ENCODE results near the gene ANKLE2. TPM values are rescaled to one million over a fixed set of nuclear protein-coding genes. Genes with fewer than 3 reads are reported as not detected.

The ANKLE2 gene
- total and polyA plus RNA-seq, 5 donors from 2014 or later, result 20.5 to 91.6 (median 25.8) TPM

- no peak for ATAC-seq (ENCODE audit: low read depth in 2 of 2)
- Histone ChIP-seq H3K36me3 (ENCODE audit: control insufficient read depth, insufficient read depth, low read length) (peaks cover 87% of the 10 kb centered on the region), H3K4me1 (ENCODE audit: control insufficient read depth, insufficient read depth, low read length, poor library complexity, severe bottlenecking) (no peaks in the 10 kb centered on the region), H3K27ac (ENCODE audit: insufficient read depth, low read length, poor library complexity, severe bottlenecking) (no peak overlapping the region), H3K4me3 (ENCODE audit: low read depth, low read length) (no peak overlapping the region), H3K27me3 (ENCODE audit: control insufficient read depth, insufficient read depth, low read length) (no peaks in the 10 kb centered on the region), H3K9me3 (ENCODE audit: control insufficient read depth in 2 of 2, low read length in 2 of 2) (no peaks in the 10 kb centered on the region)
- no peak overlapping the region for H3K27ac Mint-ChIP-seq
- no peaks in the 10 kb centered on the region for H3K9me3 Mint-ChIP-seq
- H3K4me1 Mint-ChIP-seq, result peaks cover 0 to 12% (median 4%) of the 10 kb centered on the region in 4 donors
- H3K4me3 Mint-ChIP-seq, result no peak overlapping the region
- no peaks in the 10 kb centered on the region for H3K27me3 Mint-ChIP-seq
- no peak for DNase-seq
- peaks cover 44% of the 10 kb centered on the region for H3K36me3 Mint-ChIP-seq
Measured at GRCh38 chr12:132740652-132741051, 21.0 kb downstream of the ANKLE2 start.

GRCh38 chr12:132740313-132740646, 21.4 kb downstream of the ANKLE2 start:
- Mint-ChIP-seq H3K4me1 (peaks cover 0 to 12% (median 4%) of the 10 kb centered on the region in 4 donors), H3K27ac (no peak overlapping the region), H3K9me3 (no peaks in the 10 kb centered on the region), H3K36me3 (peaks cover 44% of the 10 kb centered on the region), H3K27me3 (no peaks in the 10 kb centered on the region), H3K4me3 (no peak overlapping the region)
- Histone ChIP-seq H3K27me3 (ENCODE audit: control insufficient read depth, insufficient read depth, low read length) (no peaks in the 10 kb centered on the region), H3K36me3 (ENCODE audit: control insufficient read depth, insufficient read depth, low read length) (peaks cover 87% of the 10 kb centered on the region), H3K9me3 (ENCODE audit: control insufficient read depth in 2 of 2, low read length in 2 of 2) (no peaks in the 10 kb centered on the region), H3K4me1 (ENCODE audit: control insufficient read depth, insufficient read depth, low read length, poor library complexity, severe bottlenecking) (no peaks in the 10 kb centered on the region), H3K4me3 (ENCODE audit: low read depth, low read length) (no peak overlapping the region), H3K27ac (ENCODE audit: insufficient read depth, low read length, poor library complexity, severe bottlenecking) (no peak overlapping the region)
- DNase-seq (no peak), ATAC-seq (ENCODE audit: low read depth in 2 of 2) (no peak)

- Histone ChIP-seq H3K27me3 (ENCODE audit: control insufficient read depth, insufficient read depth, low read length) (no peaks in the 10 kb centered on the region), H3K4me1 (ENCODE audit: control insufficient read depth, insufficient read depth, low read length, poor library complexity, severe bottlenecking) (no peaks in the 10 kb centered on the region), H3K9me3 (ENCODE audit: control insufficient read depth in 2 of 2, low read length in 2 of 2) (no peaks in the 10 kb centered on the region), H3K36me3 (ENCODE audit: control insufficient read depth, insufficient read depth, low read length) (peaks cover 87% of the 10 kb centered on the region), H3K27ac (ENCODE audit: insufficient read depth, low read length, poor library complexity, severe bottlenecking) (no peak overlapping the region), H3K4me3 (ENCODE audit: low read depth, low read length) (no peak overlapping the region)
- no peaks in the 10 kb centered on the region for H3K27me3 Mint-ChIP-seq
- H3K9me3 Mint-ChIP-seq, result no peaks in the 10 kb centered on the region
- DNase-seq, result no peak
- no peak for ATAC-seq (ENCODE audit: low read depth in 2 of 2)
- H3K27ac Mint-ChIP-seq, result no peak overlapping the region
- no peak overlapping the region for H3K4me3 Mint-ChIP-seq
- peaks cover 0 to 12% (median 4%) of the 10 kb centered on the region in 4 donors for H3K4me1 Mint-ChIP-seq
- H3K36me3 Mint-ChIP-seq, result peaks cover 44% of the 10 kb centered on the region
Measured at GRCh38 chr12:132739600-132740312, 21.9 kb downstream of the ANKLE2 start.

GRCh38 chr12:132736913-132737312, 24.7 kb downstream of the ANKLE2 start:
- peaks cover 43% of the 10 kb centered on the region for H3K36me3 Mint-ChIP-seq
- no peak overlapping the region for H3K27ac Mint-ChIP-seq

GRCh38 chr12:132736378-132736777, 25.3 kb downstream of the ANKLE2 start:
- Histone ChIP-seq H3K27me3 (ENCODE audit: control insufficient read depth, insufficient read depth, low read length) (no peaks in the 10 kb centered on the region), H3K4me3 (ENCODE audit: low read depth, low read length) (no peak overlapping the region), H3K4me1 (ENCODE audit: control insufficient read depth, insufficient read depth, low read length, poor library complexity, severe bottlenecking) (no peaks in the 10 kb centered on the region), H3K9me3 (ENCODE audit: control insufficient read depth in 2 of 2, low read length in 2 of 2) (no peaks in the 10 kb centered on the region), H3K36me3 (ENCODE audit: control insufficient read depth, insufficient read depth, low read length) (peaks cover 91% of the 10 kb centered on the region), H3K27ac (ENCODE audit: insufficient read depth, low read length, poor library complexity, severe bottlenecking) (no peak overlapping the region)
- no peaks in the 10 kb centered on the region for H3K4me1 Mint-ChIP-seq
- peaks cover 45% of the 10 kb centered on the region for H3K36me3 Mint-ChIP-seq
- H3K27ac Mint-ChIP-seq, result no peak overlapping the region
- DNase-seq, result no peak
- ATAC-seq (ENCODE audit: low read depth in 2 of 2), result no peak
- H3K4me3 Mint-ChIP-seq, result no peak overlapping the region
- H3K9me3 Mint-ChIP-seq, result no peaks in the 10 kb centered on the region
- H3K27me3 Mint-ChIP-seq, result no peaks in the 10 kb centered on the region

More at GRCh38 chr12:132736913-132737312, 24.7 kb downstream of the ANKLE2 start:
- Histone ChIP-seq H3K9me3 (ENCODE audit: control insufficient read depth in 2 of 2, low read length in 2 of 2) (no peaks in the 10 kb centered on the region), H3K36me3 (ENCODE audit: control insufficient read depth, insufficient read depth, low read length) (peaks cover 91% of the 10 kb centered on the region), H3K27me3 (ENCODE audit: control insufficient read depth, insufficient read depth, low read length) (no peaks in the 10 kb centered on the region), H3K4me1 (ENCODE audit: control insufficient read depth, insufficient read depth, low read length, poor library complexity, severe bottlenecking) (no peaks in the 10 kb centered on the region), H3K27ac (ENCODE audit: insufficient read depth, low read length, poor library complexity, severe bottlenecking) (no peak overlapping the region), H3K4me3 (ENCODE audit: low read depth, low read length) (no peak overlapping the region)
- ATAC-seq (ENCODE audit: low read depth in 2 of 2), result no peak
- DNase-seq, result no peak
- H3K27me3 Mint-ChIP-seq, result no peaks in the 10 kb centered on the region
- no peak overlapping the region for H3K4me3 Mint-ChIP-seq
- H3K9me3 Mint-ChIP-seq, result no peaks in the 10 kb centered on the region
- peaks cover 0 to 2% (median 1%) of the 10 kb centered on the region in 4 donors for H3K4me1 Mint-ChIP-seq

GRCh38 chr12:132735496-132735895, 26.1 kb downstream of the ANKLE2 start:
- H3K4me1 ChIP-seq (ENCODE audit: control insufficient read depth, insufficient read depth, low read length, poor library complexity, severe bottlenecking), result no peaks in the 10 kb centered on the region
- H3K4me3 ChIP-seq (ENCODE audit: low read depth, low read length), result no peak overlapping the region
- DNase-seq (no peak), ATAC-seq (ENCODE audit: low read depth in 2 of 2) (no peak)
- H3K9me3 ChIP-seq (ENCODE audit: control insufficient read depth in 2 of 2, low read length in 2 of 2), result no peaks in the 10 kb centered on the region
- H3K27ac ChIP-seq (ENCODE audit: insufficient read depth, low read length, poor library complexity, severe bottlenecking), result no peak overlapping the region
- no peaks in the 10 kb centered on the region for H3K27me3 ChIP-seq (ENCODE audit: control insufficient read depth, insufficient read depth, low read length)
- Mint-ChIP-seq H3K27me3 (no peaks in the 10 kb centered on the region), H3K36me3 (peaks cover 51% of the 10 kb centered on the region), H3K4me1 (no peaks in the 10 kb centered on the region), H3K9me3 (no peaks in the 10 kb centered on the region), H3K27ac (no peak overlapping the region), H3K4me3 (no peak overlapping the region)
- peaks cover 91% of the 10 kb centered on the region for H3K36me3 ChIP-seq (ENCODE audit: control insufficient read depth, insufficient read depth, low read length)

GRCh38 chr12:132734206-132734605, 27.4 kb downstream of the ANKLE2 start:
- no peaks in the 10 kb centered on the region for H3K9me3 ChIP-seq (ENCODE audit: control insufficient read depth in 2 of 2, low read length in 2 of 2)
- H3K4me1 ChIP-seq (ENCODE audit: control insufficient read depth, insufficient read depth, low read length, poor library complexity, severe bottlenecking), result no peaks in the 10 kb centered on the region
- H3K27me3 ChIP-seq (ENCODE audit: control insufficient read depth, insufficient read depth, low read length), result no peaks in the 10 kb centered on the region
- no peak overlapping the region for H3K27ac ChIP-seq (ENCODE audit: insufficient read depth, low read length, poor library complexity, severe bottlenecking)
- H3K27ac Mint-ChIP-seq, result no peak overlapping the region
- no peaks in the 10 kb centered on the region for H3K9me3 Mint-ChIP-seq
- ATAC-seq (ENCODE audit: low read depth in 2 of 2) (no peak), DNase-seq (no peak)
- H3K36me3 Mint-ChIP-seq, result peaks cover 51% of the 10 kb centered on the region
- peaks cover 79% of the 10 kb centered on the region for H3K36me3 ChIP-seq (ENCODE audit: control insufficient read depth, insufficient read depth, low read length)
- H3K4me3 ChIP-seq (ENCODE audit: low read depth, low read length), result no peak overlapping the region
- H3K27me3 Mint-ChIP-seq, result no peaks in the 10 kb centered on the region
- no peaks in the 10 kb centered on the region for H3K4me1 Mint-ChIP-seq
- H3K4me3 Mint-ChIP-seq, result no peak overlapping the region

- Histone ChIP-seq H3K36me3 (ENCODE audit: control insufficient read depth, insufficient read depth, low read length) (peaks cover 77% of the 10 kb centered on the region), H3K4me3 (ENCODE audit: low read depth, low read length) (no peak overlapping the region), H3K27me3 (ENCODE audit: control insufficient read depth, insufficient read depth, low read length) (no peaks in the 10 kb centered on the region), H3K9me3 (ENCODE audit: control insufficient read depth in 2 of 2, low read length in 2 of 2) (no peaks in the 10 kb centered on the region), H3K4me1 (ENCODE audit: control insufficient read depth, insufficient read depth, low read length, poor library complexity, severe bottlenecking) (no peaks in the 10 kb centered on the region), H3K27ac (ENCODE audit: insufficient read depth, low read length, poor library complexity, severe bottlenecking) (no peak overlapping the region)
- Mint-ChIP-seq H3K4me1 (peaks cover 0 to 3% (median under 1%) of the 10 kb centered on the region in 4 donors), H3K27ac (no peak overlapping the region), H3K27me3 (no peaks in the 10 kb centered on the region), H3K9me3 (no peaks in the 10 kb centered on the region), H3K36me3 (peaks cover 57% of the 10 kb centered on the region), H3K4me3 (no peak overlapping the region)
- DNase-seq, result no peak
- ATAC-seq (ENCODE audit: low read depth in 2 of 2), result no peak
Measured at GRCh38 chr12:132731574-132731973, 30.1 kb downstream of the ANKLE2 start.

All from CD4-positive, CD25-positive, alpha-beta regulatory T cell (primary cell).